NCI-H2081 treated with DMSO at 0.1 percent for 48 hours (cell line): ENCODE measurements around the gene HOXA3.

Experiments used
- DNase-seq: peaks from one replicate; lab custom pipeline; 2025; lab: John Stamatoyannopoulos, UW

The HOXA3 gene

DNA sequence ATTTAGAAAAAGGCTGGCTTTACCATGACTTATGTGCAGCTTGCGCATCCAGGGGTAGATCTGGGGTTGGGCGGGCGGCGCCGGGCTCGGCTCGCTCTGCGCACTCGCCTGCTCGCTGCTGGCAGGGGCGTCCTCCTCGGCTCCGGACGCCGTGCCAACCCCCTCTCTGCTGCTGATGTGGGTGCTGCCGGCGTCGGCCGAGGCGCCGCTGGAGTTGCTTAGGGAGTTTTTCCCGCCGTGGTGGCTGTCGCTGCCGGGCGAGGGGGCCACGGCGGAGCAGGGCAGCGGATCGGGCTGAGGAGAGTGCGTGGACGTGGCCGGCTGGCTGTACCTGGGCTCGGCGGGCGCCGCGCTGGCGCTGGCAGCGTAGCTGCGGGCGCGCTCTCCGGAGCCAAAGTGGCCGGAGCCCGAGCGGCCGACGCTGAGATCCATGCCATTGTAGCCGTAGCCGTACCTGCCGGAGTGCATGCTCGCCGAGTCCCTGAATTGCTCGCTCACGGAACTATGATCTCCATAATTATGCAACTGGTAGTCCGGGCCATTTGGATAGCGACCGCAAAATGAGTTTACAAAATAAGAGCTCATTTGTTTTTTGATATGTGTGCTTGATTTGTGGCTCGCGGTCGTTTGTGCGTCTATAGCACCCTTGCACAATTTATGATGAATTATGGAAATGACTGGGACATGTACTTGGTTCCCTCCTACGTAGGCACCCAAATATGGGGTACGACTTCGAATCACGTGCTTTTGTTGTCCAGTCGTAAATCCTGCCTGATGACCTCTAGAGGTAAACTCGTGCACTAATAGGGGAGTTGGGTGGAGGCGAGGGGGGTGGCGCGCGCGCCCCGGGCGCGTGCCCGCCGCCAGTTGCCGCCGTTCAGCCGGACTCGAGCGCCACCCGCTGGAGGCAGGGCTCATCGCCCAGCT, 9.1 kb downstream of the HOXA3 start, which contains the start of gene HOXA5:
Gene HOXA5 (minus strand): TSS at position 659 of the 927 bp plus-strand sequence. CDS start 74 bp downstream, at position 585.
- DNase-seq, result no peak

- no peak for DNase-seq
These were observed 9.8 kb downstream of the HOXA3 start for GRCh38 chr7:27142580-27143022.

DNA sequence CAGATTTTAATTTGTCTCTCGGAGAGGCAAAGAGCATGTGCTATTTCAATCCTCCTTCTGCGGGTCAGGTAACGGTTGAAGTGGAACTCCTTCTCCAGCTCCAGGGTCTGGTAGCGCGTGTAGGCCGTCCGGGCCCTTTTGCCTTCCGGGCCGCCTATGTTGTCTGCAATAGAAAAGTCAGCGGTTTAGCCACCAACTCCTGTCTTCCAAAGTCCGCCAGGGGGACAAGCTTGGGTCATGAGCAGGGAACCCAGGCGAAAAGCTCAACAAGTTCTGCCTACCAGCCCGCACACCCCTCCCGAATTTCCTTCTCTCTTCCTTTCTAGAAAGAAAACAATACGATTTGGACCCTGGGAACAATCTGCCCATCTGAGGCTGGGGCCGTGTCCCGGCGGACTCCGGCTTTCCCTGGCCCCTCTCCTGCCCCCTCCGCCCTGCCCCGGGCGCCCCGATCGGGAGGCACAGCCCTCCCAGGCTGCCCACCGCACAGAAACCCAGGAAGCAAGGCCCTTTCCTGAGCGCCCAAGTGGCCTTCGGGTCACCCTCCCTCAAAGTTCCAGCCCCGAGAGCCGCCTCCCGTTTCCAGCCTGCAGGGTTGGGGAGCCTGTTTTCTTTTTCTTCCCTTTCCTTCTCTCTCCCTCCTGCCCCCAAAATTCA, 10.3 kb downstream of the HOXA3 start:
- DNase-seq, result no peak

GRCh38 chr7:27141137-27141922, 11.1 kb downstream of the HOXA3 start:
- no peak for DNase-seq

DNA sequence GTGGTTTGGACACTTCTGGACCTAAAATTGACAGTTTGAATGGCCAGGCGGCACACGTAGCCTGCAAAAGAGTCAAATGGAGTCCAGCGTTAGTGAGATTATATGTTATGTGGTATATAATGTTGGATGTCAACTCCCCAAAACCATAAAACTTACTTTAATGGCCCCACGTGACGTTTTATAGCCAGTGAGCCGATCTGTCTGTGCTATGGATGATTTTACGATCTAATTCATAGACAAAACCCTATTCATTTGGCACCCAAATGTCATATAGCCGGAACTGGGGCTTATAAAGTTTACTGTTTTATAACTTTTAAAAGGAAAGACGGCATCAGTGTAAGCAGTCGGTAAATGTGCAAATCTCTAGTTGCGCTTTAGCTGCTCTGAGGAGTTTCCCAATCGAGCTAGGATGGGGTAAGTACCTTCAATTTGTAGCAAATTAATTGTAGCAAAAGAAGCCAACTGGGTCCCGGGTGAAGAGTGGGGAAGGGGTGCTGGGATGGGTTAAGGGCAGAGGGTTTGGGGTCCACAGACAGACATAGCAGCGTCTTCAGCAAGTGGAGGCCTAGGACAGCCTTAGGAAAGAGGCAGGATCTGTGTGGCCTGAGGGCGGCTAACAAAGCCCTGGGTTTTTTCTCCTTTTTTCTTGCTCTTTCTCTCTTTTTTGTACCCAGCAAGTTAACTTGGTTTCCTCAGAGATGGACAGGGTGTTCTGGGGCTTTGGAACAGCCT, 12.1 kb downstream of the HOXA3 start:
- DNase-seq, result no peak

GRCh38 chr7:27139334-27140125, 12.9 kb downstream of the HOXA3 start:
- no peak for DNase-seq

DNA sequence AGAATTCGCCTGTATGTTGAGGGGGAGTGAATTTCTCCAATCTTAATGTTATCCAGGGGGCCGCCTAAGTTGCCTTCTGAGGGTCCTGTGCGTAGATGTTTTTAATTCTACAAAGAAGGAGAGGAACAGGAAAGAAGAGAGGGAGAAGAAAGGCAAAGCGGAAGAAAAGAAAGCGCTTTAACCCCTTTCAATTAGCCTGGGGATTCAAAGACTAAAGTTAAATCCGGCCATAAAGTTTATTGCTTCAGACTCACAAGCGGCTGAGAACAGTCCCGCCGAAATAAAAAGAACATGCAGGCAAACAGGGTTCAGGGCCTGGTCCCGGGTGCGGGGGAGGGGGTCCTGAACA, 13.4 kb downstream of the HOXA3 start:
- no peak for DNase-seq

GRCh38 chr7:27138472-27138871, 13.9 kb downstream of the HOXA3 start:
- no peak for DNase-seq

DNA sequence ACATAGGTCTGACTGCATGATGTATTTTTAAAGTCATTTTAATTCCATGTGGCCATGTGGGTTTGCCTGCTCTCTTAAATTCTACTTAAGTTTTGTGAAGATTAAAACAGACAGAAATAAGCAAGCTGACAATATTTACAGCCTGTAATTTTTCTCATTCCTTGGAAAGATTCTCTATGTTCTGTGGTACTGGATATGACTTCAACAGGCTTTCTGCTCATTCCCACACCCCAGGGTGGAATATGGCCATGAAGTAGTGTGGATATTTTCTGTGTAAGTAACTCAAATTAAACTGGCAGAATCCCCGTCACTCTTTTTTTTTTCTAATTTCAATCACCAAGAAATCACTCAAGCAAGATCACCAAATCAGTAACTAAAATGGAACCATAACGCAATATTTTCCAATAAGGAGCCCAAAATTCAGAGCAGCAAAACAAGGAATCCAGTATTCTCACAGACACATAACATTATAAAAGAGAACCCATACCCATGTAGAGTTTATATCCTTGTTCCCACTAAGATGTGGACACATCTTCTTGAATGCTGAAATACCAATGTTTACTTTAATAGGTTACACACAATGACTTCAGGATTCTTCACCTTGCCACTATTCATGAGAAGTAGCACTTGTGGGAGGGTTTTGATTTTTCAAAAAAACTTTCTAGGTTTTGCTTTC, 14.6 kb downstream of the HOXA3 start:
- no peak for DNase-seq

GRCh38 chr7:27134392-27134791, 18.0 kb downstream of the HOXA3 start:
- DNase-seq, result no peak

GRCh38 chr7:27133409-27134231, 18.8 kb downstream of the HOXA3 start:
- DNase-seq, result no peak

DNA sequence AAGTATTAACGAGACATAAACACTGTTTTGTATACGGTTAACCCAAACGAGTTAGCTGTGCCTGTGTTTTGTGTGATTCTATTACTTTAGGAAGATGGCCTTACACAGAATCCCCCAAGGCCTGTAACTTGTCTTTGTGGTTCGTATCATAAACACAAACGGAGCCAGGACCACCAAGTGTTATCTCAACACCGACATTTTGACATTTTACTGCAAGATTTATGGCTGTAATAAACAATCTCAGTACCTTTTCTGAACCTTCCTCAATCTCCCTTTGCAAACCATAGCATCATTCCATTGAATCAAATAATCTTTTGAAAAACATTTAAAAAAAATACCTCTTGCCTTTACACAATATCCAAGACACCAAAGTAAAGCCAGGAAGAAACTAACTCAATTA, 19.4 kb downstream of the HOXA3 start:
- no peak for DNase-seq

DNA sequence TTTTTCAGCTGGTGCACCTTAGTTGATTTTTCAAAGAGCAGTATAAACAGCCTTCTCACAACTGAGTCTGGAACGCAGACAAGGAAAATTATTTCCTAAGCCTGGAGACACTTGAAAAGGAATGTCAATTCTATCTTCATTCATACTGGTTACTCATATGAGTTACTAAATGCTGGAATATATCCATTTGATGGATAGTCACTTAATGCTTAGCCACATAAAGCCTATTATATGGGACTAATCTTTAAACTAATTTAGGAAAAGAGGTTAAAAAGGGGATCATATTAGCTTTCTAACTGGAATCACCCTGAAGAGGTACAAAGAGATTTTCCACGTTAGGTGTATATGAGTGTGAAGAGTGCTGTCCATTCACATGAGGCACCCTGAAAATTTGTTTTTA, 20.2 kb downstream of the HOXA3 start:
- no peak for DNase-seq

GRCh38 chr7:27131390-27131819, 21.0 kb downstream of the HOXA3 start:
- no peak for DNase-seq

- DNase-seq, result no peak
These were observed 21.6 kb downstream of the HOXA3 start, which contains the start of gene HOXA4 for GRCh38 chr7:27130540-27131389. HOXA4 (minus strand) TSS chr7:27130757; CDS start chr7:27130733, 24 bp downstream.

DNA sequence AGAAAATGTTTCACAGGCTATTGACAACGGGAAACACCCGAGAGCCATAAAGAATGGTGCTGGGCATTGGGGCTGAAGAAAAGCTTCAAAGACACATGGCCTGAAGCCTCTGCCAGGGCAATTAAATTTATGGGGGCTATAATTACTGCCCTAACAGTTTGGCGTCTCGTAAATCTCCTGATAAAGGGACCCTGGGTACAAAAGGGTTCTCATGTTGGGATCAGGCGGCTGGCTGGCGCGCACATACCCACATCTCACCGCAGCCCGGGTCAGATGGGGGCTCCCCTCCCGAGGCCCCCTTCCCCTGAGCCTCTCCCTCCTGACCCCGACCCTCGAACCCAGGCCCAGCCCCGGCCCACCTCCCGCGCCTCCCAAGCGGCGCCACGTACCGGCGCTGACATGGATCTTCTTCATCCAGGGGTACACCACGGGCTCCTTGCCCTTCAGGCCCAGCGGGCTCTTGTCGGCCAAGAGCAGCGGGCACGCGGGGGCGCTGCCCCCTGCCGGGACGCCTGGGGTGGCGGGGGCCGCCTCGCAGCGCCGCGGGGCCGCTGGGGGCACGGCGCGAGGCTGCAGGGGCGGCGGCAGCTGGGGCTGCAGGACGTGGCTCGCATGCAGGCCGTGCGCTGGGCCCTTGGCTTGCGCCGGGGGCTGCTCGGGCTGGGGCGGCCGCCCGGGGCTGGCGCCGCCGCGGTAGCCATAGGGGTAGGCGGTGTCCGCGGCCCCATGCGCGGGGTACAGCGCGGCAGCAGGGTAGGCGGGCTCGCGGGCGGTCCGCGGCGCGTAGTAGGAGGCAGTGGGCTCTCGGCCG, 22.4 kb downstream of the HOXA3 start:
- no peak for DNase-seq
